ENCODE data around the gene ABCA3.

Gene ABCA3

GRCh38 chr16:2350500-2350899, 10.0 kb upstream of the ABCA3 start:
- DNase-seq (ENCODE audit: low spot score): no peak

- no peak for DNase-seq (ENCODE audit: low spot score)
Observed at GRCh38 chr16:2343211-2343610, 2.7 kb upstream of the ABCA3 start.

- DNase-seq (ENCODE audit: low spot score): no peak
Observed at GRCh38 chr16:2341456-2342447, 1.2 kb upstream of the ABCA3 start.

GRCh38 chr16:2339521-2340484, 725 bp downstream of the ABCA3 start:
- peak; percentile 80 for DNase-seq (ENCODE audit: low spot score)

GRCh38 chr16:2337431-2338296, 2.9 kb downstream of the ABCA3 start:
- DNase-seq (ENCODE audit: low spot score): no peak

GRCh38 chr16:2335286-2335895, 5.1 kb downstream of the ABCA3 start:
- DNase-seq (ENCODE audit: low spot score): no peak

- DNase-seq (ENCODE audit: low spot score): no peak
Observed at GRCh38 chr16:2333772-2334379, 6.7 kb downstream of the ABCA3 start.

GRCh38 chr16:2333231-2333630, 7.3 kb downstream of the ABCA3 start:
- DNase-seq (ENCODE audit: low spot score): no peak

- DNase-seq (ENCODE audit: low spot score): no peak
Observed at GRCh38 chr16:2331931-2332267, 8.6 kb downstream of the ABCA3 start.

- DNase-seq (ENCODE audit: low spot score): no peak
Observed at GRCh38 chr16:2331199-2331930, 9.2 kb downstream of the ABCA3 start.

GRCh38 chr16:2329532-2329931, 11.0 kb downstream of the ABCA3 start:
- no peak for DNase-seq (ENCODE audit: low spot score)

- no peak for DNase-seq (ENCODE audit: low spot score)
Observed at GRCh38 chr16:2328428-2328827, 12.1 kb downstream of the ABCA3 start.

- DNase-seq (ENCODE audit: low spot score): no peak
Observed at GRCh38 chr16:2326191-2326590, 14.3 kb downstream of the ABCA3 start.

GRCh38 chr16:2325791-2326190, 14.7 kb downstream of the ABCA3 start:
- DNase-seq (ENCODE audit: low spot score): no peak

- no peak for DNase-seq (ENCODE audit: low spot score)
Observed at GRCh38 chr16:2325181-2325580, 15.3 kb downstream of the ABCA3 start.

- DNase-seq (ENCODE audit: low spot score): peak; percentile 66
Observed at GRCh38 chr16:2324296-2324859, 16.1 kb downstream of the ABCA3 start.

- no peak for DNase-seq (ENCODE audit: low spot score)
Observed at GRCh38 chr16:2323701-2324100, 16.8 kb downstream of the ABCA3 start.

- DNase-seq (ENCODE audit: low spot score): no peak
Observed at GRCh38 chr16:2319606-2320005, 20.9 kb downstream of the ABCA3 start.

GRCh38 chr16:2317231-2318020, 23.1 kb downstream of the ABCA3 start:
- DNase-seq (ENCODE audit: low spot score): no peak
